Measurements from ENCODE around the gene ARL6IP5. TPM values are rescaled to one million over a fixed set of nuclear protein-coding genes. Genes with fewer than 3 reads are reported as not detected.
A peak's percentile ranks its signal among the peaks of the same experiment; 100 is the strongest.

ARL6IP5 gene
- total RNA-seq, 2 donors from 2014 or later = 153 to 174 TPM

DNA sequence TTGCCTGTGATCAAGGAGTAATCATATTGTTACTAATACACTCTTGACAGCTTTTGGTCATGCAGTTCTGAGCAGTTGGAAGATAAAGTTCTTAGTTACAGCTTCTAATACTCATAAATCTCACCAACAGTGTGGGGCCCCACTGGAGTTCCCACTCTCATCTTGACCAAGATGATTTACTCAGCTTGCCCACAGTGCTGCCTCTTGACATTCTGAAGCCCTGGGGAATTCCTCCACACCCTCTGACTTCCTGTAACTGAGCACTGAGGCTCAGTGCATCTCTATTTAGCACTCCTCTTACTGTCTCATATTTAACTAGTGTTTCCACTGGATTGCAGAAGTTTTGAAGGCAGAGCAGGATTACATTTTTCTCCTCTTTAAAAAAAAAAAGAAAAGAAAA is 1.9 kb upstream of the ARL6IP5 start:
- intact Hi-C loops (cut with DNase I) = no loop called here
- DNase-seq (ENCODE audit: low spot score) = no peak

DNA sequence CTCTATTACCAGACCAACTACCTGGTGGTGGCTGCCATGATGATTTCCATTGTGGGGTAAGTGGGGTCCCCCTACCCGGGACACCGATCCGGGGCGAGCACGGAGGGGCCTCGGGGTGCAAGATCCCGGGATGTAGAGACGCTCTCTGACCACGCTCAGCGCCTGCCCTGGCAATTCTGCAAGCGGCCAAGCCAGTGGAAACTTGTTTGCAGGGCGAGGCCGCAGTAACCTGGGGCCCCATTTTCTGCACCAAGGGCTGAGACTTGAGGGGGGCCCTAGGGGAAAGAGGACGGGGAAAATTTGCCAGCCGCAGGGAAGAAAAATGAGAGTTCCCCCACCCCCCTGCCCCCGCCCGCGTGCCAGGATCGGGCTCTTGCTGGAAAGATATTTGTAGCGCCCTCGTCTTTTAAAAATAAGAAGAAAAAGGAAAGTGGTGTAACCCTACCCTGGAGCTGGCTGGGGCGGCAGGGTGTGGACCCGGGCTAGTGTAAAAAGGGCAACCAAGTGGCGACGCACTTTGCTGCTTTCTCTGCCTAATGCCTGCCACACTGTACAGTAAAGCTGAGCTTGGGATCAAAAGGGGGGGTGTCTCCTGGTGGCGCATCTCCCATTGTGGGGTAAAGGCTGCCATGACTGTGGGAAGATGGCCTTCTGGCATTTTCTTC is 563 bp downstream of the ARL6IP5 start:
- peak; percentile 80 for DNase-seq (ENCODE audit: low spot score)
- intact Hi-C loops (cut with DNase I) = no loop called here

DNA sequence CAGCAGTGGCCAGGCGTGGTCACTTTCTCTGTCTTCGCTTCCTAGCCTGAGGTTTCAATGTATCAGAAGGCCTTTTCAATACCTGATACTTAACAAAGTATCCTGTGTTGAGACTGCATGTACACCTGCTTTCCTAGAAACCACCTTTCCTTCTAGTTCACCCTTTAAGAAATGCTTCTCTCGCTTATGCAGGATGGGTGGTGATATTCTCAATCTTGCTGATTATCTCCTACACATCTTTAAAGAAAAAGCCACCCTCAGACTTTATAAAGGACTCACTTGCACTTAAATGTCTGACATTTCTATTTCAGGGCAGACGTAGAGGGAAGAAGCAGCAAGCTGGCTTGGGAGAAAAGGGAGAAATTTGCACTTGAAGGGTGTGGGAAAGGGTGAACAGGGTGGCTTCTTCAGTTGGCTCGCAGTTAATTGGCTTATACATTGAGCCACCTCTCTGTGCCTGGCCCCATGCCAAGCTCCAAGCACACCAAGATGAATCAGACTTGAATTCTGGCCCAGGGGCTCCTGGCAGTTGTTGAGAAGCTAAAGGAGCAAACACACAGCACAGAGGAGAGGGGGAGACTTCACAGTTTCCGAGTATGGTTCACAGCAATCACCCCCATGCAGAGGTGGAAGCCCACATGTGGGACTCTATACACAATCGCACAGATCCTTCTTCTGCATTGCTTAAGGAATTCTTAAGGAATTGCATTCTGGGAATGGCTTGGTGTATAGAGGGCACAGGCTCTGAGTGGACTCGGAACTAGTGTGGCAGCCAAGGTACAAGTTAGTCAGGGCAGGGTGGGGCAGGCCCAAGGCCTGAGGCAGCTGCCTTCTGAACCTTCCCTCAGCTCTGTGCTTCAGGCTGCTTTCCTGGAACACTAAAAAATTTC is 1.3 kb downstream of the ARL6IP5 start:
- intact Hi-C loops (cut with DNase I) = no loop called here
- DNase-seq (ENCODE audit: low spot score) = peak; percentile 96

DNA sequence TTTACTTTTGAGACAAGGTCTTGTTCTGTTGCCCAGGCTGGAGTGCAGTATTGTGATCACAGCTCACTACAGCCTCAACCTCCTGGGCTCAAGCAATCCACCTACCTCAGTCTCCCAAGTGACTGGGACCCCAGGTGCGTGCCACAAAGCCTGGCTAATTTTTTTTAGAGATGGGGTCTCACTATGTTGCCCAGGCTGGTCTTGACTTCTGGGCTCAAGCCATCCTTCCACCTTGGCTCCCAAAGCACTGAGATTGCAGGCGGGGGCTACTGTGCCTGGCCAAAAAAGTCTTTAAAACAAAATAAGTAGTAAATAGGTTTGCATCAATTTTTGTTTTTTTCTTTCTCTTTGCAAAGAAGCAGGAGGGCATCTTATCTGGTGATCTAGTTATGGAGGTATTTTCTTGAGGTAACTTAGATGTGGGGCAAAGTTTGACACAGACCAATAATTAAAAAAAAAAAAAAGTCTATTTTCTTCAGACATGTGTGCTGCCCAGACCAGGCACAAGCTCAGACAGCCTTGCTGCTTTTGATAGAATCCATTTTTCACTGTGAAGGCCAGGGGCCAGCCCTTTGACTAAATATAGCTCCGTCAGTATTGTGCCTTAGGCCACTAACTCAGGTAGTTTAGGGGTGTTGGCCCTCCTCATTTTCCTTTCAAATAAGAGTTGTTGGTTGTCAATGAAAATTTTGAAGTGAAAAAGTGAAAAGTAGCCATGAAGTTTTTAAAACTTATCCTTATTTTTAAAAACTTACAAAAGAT is 2.5 kb downstream of the ARL6IP5 start:
- DNase-seq (ENCODE audit: low spot score) = no peak
- intact Hi-C loops (cut with DNase I) = no loop called here

DNA sequence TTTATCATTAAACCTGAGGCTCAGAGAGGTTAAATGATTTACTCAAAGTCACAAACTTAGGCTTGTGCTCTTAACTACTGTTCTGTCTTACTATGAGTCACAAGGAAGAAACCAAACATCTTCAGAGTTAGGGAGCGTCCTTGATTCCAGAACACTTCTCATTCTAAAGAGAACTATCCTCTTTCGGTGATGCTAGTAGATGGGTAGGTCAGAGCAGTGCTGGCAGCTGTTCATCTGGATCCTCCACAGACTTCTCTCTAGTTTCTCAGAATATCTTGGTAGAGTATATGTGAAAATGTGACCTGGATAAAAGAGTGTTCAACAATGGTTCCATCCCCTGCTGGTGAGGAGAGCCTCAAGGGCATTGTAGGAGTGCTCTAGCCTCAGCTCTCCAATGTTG is 3.3 kb downstream of the ARL6IP5 start:
- intact Hi-C loops (cut with DNase I) = no loop called here

DNA sequence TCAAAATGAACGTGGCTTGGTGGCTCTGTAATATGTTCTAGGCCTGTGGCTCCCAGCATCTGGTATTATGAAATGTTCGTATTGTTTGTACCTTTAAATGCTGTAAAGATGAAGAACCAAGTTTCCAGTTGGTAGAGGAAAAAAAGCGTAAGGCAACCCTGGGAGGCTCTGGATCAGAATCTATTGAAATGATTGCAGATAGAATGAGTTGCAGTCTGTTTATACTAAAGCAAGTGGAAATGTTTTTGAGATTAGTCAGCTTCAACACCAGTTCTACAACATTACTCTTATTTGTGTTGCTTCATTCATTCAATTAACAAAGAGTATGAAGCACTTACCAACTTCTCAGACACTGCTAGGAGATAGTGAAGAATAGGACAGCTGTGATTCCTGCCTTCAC is 5.3 kb downstream of the ARL6IP5 start:
- DNase-seq (ENCODE audit: low spot score) = no peak
- intact Hi-C loops (cut with DNase I) = no loop called here

More for the DNA sequence above, 3.3 kb downstream of the ARL6IP5 start:
- DNase-seq (ENCODE audit: low spot score) = no peak

DNA sequence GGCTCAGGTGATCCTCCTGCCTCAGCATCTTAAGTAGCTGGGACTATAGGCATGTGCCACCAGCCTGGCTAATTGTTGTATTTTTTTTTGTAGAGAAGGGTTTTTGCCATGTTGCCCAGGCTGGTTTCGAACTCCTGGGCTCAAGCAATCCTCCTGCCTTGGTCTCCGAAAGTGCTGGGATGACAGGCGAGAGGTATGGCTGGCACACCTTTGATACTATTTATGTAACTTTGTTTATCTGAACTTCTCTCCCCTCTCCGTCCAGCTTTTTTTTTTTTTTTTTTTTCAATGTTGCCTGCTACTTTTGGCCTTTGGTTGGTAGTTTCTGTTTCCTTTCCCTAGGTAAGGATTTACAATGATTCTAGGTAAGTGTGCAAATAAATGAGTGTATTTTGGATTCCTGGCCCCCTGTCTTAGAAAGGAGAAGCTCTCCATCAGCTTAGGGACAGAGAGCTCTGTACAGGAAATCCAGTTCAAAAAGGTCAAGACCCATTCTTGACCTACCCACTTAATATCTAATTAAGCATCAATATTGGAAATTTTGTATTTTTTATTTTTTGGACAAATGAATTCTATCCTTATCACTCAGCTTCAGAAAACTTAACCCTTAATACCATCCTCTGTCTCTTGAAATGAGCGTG is 6.8 kb downstream of the ARL6IP5 start:
- no peak for DNase-seq (ENCODE audit: low spot score)
- intact Hi-C loops (cut with DNase I) = no loop called here

DNA sequence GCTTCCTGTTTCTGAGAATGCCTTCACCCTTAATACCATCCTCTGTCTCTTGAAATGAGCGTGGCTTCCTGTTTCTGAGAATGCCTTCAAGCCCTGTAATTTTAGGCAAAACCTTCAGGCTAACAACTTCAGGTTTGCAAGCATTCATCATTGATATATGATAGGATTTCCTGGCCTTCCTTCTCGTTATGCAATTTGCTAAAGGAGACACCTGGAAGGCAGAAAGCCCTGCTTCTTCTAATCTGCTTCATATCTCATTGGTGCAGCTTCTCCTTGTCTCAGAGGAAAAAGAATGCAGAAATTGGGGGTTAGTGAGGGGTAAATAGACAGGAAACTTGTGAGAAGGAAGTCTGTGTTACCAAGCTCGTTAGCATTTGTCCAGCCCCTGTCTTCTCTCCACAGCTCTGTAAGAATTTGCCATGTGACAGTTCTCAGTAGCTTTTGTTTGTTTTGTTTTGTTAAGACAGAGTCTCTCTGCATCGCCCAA is 7.3 kb downstream of the ARL6IP5 start:
- no peak for DNase-seq (ENCODE audit: low spot score)
- intact Hi-C loops (cut with DNase I) = no loop called here

DNA sequence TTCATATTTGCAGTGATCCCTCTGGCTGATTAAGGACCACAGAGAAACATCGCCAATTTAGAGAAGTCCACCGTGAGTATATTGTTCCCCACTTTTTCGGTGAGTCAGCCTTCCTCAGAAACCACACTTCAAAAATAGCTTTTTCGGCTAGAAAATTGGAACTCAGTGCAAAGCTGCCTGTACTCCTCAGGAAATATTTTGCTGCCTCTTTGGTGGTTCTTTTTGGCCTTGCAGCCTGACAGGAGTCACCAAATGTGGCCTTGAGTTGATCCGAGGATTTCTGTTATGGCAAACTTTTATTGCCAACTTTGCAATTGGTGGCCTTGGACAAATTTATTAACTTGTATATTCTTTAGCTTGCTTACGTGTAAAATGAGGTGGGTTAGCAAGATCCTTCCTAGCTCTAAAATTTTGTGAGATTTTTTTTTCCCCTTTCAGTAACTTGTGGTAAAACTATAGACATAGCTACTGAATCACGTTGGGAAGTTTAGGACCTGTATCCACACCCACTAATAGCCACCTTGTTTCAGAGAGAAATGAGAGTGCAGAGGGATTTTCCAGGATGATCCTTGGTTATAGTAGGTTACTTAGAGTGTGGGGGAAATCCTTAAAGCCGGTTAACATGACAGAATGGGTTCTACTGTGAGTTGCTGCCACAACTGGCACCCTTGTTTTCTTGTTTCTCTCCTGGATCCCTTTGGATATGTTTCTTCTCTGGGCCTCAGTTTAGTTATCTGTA is 9.9 kb downstream of the ARL6IP5 start:
- DNase-seq (ENCODE audit: low spot score) = no peak
- intact Hi-C loops (cut with DNase I) = no loop called here

DNA sequence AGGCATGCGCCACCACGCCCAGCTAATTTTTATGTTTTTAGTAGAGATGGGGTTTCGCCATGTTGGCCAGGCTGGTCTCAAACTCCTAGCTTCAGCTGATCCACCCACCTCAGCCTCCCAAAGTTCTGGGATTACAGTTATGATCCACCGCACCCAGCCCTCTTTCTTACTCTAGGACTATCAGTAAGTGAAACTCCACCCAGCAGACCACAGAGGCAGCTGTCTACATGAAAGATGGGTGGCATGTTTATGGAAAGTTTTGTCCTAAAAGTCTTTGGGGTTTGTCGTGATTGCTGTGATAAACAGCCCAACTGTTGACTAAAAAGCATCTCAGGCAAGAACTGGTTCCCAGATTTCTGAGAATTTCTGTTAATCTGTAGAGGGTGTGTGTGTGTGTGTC is 10.9 kb downstream of the ARL6IP5 start:
- no peak for DNase-seq (ENCODE audit: low spot score)
- intact Hi-C loops (cut with DNase I) = no loop called here

DNA sequence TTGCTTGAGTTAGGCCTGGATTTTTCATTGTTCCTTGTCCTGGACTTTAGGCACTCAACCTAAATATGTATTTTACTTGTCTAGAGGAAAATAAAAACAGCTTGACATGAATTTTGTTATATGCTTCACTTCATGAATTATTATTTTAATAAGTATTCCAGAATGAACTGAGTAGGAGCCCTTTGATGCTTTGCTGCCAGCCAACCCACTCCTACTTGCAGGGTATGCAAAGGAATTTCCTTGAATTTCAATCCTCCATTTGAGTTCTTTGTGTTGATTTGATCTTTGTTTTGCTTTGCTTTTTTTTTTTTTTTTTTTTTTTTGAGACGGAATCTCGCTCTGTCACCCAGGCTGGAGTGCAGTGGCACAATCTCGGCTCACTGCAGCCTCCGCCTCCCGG is 11.6 kb downstream of the ARL6IP5 start:
- intact Hi-C loops (cut with DNase I) = no loop called here

DNA sequence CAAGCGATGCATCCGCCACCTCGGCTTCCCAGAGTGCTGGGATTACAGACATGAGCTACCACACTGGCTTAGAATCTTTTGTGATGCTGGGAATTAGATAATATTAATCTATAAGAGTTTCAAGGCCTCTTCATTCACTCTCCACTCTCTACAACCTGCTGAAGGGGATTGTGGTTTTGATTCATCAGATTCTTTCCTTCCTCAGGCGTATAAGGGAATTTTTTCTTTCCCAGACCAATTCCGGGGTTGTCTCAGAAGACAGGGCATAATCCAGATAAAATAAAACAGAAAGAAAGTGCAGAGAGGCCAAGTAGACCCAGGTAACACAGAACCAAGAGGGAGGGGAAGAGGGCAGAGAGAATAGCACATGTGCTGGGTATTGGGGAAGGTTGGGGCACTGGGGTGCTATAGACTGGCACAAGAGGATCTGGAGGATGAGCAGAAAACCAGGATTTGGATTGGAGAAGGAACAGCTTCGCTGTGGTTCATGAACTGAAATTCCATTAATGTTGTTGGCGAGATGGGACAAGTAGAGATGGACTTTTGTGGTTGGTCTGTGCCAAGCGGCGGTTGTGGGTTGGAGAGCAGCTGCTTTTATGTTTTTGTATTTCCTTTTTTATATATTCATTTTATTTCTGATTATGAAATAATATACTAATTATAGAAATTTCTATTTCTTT is 12.8 kb downstream of the ARL6IP5 start:
- intact Hi-C loops (cut with DNase I) = no loop called here

More for the DNA sequence above, 11.6 kb downstream of the ARL6IP5 start:
- DNase-seq (ENCODE audit: low spot score) = no peak

DNA sequence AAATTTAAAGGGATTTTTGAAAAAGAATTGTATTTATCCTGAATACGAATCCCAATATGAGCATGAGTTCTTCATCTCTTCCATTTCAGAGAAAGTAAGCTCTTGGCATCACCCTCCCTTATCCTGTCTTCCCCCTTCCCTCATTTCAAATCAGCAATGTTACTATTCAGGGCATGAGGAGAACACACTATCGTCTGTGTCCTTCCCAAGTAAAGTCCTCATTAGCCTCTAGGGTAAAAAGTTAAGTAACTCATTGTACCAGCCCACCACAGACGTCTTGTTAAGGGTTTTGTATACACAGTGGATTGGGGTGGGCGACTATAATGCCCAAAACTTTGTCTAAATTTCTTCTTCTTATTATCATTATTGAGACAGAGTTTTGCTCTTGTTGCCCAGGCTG is 14.8 kb downstream of the ARL6IP5 start:
- intact Hi-C loops (cut with DNase I) = no loop called here
- no peak for DNase-seq (ENCODE audit: low spot score)

More for the DNA sequence above, 12.8 kb downstream of the ARL6IP5 start:
- no peak for DNase-seq (ENCODE audit: low spot score)

DNA sequence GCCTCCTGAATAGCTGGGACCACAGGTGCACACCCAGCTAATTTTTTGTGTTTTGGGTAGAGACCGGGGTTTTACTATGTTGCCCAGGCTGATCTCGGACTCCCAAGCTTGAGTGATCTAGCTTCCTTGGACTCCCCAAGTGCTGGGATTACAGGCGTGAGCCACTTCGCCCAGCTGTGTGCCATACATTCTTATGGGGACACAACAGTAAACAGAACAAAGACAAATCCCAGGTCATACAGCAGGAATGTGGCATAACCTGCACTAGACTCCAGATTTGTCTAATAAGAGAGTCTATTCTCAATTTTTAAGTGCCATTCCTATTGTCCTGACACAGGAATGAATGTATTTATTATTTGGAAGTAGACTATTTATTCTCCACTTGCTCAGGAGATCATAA is 17.6 kb downstream of the ARL6IP5 start:
- DNase-seq (ENCODE audit: low spot score) = no peak
- intact Hi-C loops (cut with DNase I) = no loop called here

DNA sequence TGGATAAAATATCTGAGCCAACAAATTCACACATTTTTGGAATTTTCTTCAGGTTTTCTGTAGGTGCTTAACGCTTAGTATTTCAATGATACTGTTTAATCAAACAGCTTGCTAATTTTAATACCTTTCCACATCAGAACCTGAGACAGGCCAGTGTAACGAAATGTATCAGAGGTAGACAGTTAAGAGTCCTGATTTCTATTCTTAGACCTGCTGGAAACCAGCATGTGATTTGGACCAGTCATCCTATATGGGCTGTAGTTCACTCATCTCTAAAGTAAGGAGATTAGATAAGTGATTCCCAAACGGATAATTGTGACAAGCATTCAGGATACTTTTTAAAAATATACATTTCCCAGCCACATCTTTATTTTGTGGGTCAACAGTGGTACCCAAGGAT is 18.4 kb downstream of the ARL6IP5 start:
- no peak for DNase-seq (ENCODE audit: low spot score)
- intact Hi-C loops (cut with DNase I) = no loop called here

DNA sequence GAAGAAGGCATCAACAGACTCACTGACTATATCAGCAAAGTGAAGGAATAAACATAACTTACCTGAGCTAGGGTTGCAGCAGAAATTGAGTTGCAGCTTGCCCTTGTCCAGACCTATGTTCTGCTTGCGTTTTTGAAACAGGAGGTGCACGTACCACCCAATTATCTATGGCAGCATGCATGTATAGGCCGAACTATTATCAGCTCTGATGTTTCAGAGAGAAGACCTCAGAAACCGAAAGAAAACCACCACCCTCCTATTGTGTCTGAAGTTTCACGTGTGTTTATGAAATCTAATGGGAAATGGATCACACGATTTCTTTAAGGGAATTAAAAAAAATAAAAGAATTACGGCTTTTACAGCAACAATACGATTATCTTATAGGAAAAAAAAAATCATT is 19.8 kb downstream of the ARL6IP5 start:
- DNase-seq (ENCODE audit: low spot score) = no peak
- intact Hi-C loops (cut with DNase I) = no loop called here

DNA sequence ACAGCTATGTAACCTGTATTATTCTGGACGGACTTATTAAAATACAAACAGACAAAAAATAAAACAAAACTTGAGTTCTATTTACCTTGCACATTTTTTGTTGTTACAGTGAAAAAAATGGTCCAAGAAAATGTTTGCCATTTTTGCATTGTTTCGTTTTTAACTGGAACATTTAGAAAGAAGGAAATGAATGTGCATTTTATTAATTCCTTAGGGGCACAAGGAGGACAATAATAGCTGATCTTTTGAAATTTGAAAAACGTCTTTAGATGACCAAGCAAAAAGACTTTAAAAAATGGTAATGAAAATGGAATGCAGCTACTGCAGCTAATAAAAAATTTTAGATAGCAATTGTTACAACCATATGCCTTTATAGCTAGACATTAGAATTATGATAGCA is 20.6 kb downstream of the ARL6IP5 start:
- intact Hi-C loops (cut with DNase I) = no loop called here

DNA sequence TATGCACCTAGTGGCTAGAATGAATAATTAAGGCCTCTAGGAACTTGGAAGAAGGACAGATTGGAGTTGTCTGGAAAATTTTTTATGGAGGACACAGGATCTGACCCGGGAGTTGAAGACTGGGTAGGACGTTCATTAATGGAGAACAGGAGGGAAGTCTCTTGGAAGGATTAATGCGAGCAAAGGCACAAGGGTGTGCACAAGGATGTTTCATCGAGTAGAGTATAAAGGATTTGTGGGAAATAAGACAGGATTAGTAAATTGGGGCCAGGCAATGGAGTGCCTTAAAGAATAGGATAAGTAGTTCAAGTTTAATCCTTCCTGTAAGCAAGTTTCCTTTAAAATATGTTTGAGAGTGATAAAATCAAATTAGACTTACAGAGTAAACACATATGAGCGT is 23.1 kb downstream of the ARL6IP5 start:
- DNase-seq (ENCODE audit: low spot score) = no peak
- intact Hi-C loops (cut with DNase I) = no loop called here

More for the DNA sequence above, 20.6 kb downstream of the ARL6IP5 start:
- no peak for DNase-seq (ENCODE audit: low spot score)

Measured in posterior vena cava (tissue), 2 donors.